GM13977 (cell line): ENCODE data around the gene ARL13B.

Source experiments
- DNase-seq: peaks from one replicate; pipeline ENCODE4 v3.0.0; 2012; ENCODE audit warnings: low spot score
- CTCF ChIP-seq: IDR thresholded peaks from 2 replicates; pipeline ENCODE4 v1.5.1; 2012; ENCODE audit warnings: mild to moderate bottlenecking, control low read depth; ENCODE audit not compliant: insufficient read depth; ENCODE audit errors: extremely low read depth, missing control alignments
- in situ Hi-C: fragments of 300-500 bp; cut with MboI; formaldehyde crosslinking; loops from one replicate; pipeline ENCODE4 v1.12.0; 2022; ENCODE audit warnings: low sequenced_read_pairs, low pct_unique_long_range_greater_than_20kb, mixed read lengths, inconsistent platforms; ENCODE audit not compliant: unreplicated experiment

Gene ARL13B

DNA sequence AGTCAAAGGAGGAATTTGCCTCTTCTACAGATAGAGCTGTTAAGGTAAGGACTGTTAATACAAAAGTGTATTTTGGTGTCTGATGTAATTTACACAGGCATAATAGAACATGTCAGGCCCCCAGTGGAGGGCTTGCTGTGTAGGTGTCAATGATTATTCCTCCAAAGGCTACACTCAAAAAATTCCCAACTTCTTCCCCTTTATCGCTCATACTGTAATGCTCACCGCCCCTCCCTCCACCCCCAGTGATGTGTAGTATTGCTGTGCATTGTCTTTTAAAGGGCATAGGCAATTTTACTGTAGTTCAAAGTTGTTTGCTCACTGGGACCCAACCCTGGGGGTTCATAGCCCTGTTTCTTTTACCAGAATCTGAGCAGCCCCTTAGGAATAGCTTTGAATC, 115.2 kb downstream of the ARL13B start:
- in situ Hi-C loops = no loop called here
- DNase-seq = no peak
- TF ChIP-seq CTCF = no peak

DNA sequence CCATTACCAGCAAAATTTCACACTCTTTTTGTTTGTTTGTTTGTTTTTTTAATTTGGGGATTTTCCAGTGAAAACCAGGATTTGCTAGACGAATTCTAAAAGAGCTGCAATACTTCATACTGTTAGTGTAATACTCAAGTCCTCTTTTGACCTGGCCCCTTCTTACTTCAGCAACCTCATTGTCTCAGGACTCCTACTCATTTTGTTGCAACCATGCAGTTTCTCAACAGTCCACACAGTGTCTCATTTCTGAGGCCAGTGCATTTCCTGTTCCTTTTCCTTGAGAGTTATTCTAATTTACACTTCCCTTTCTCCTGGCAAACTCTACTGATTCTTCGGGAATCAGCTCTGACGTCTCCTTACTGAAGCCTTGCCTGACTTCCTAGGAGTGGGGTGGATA, 118.5 kb downstream of the ARL13B start:
- TF ChIP-seq CTCF = no peak
- in situ Hi-C loops = no loop called here
- DNase-seq = no peak

- no peak for DNase-seq
- no peak for TF ChIP-seq CTCF
- in situ Hi-C loops = no loop called here
Observed at GRCh38 chr3:94099311-94099710, 119.4 kb downstream of the ARL13B start.

- in situ Hi-C loops = no loop called here
- no peak for DNase-seq
- no peak for TF ChIP-seq CTCF
Observed at GRCh38 chr3:94101860-94102259, 121.9 kb downstream of the ARL13B start.
